Adrenal gland (tissue), 5 donors: ENCODE data around the gene DIP2C.

Experiments used
- CTCF ChIP-seq, 6 experiments: fragments of 450-650 bp in 4 of 6; fragments of 200-600 bp in 2 of 6; sonication (generic) in 1 of 6; IDR thresholded peaks; 1 replicate in 5 of 6; 2 replicates in 1 of 6; pipeline versions ENCODE4 v1.5.1 to v1.8.0; 2016 to 2021; ENCODE audit warnings: antibody characterized with exemption in 6 of 6, mild to moderate bottlenecking in 2 of 6, moderate library complexity in 1 of 6
- POLR2A ChIP-seq, 2 donors: fragments of 450-650 bp; IDR thresholded peaks; one replicate each; pipeline ENCODE4 v1.6.1; 2017; ENCODE audit warnings: antibody characterized with exemption in 2 of 2, mild to moderate bottlenecking in 2 of 2, moderate library complexity in 1 of 2
- donor health status: DM: no; HTN: no; CAD: no.

GRCh38 chr10:644943-645334 is 44.5 kb downstream of the DIP2C start:
- TF ChIP-seq CTCF (IDR thresholded peaks at IDR 0.05): no peak
- no peak for TF ChIP-seq POLR2A (IDR thresholded peaks at IDR 0.05)
